Caco-2 (cell line): Measurements from ENCODE around the gene CCDC50. TPM values are rescaled to one million over a fixed set of nuclear protein-coding genes. Genes with fewer than 3 reads are reported as not detected.

Experiments used
- BruUV-seq: library from RNA; stranded (reverse); fragments of 400-500 nt; replicated peaks from 2 replicates; lab custom pipeline; 2021; lab: Mats Ljungman, UMichigan
- CTCF ChIA-PET: fragments of 300-600 bp; sonication (Branson Sonifier 250); formaldehyde crosslinking; loops from one replicate; lab custom pipeline; 2022; ENCODE audit warnings: antibody characterized with exemption; lab: Charles Lee
- POLR2A ChIA-PET: fragments of 300-600 bp; sonication (Branson Sonifier 250); formaldehyde crosslinking; loops from one replicate; lab custom pipeline; 2022; ENCODE audit warnings: antibody characterized with exemption; lab: Charles Lee
- DNase-seq, 2 experiments: peaks; one replicate each; pipeline versions ENCODE4 v3.0.0 to v3.0.0-alpha.2; 2020 to 2022
- H3K27me3 ChIP-seq: replicated peaks from 2 replicates; pipeline ENCODE4 v1.6.0; 2011; ENCODE audit warnings: low read length; ENCODE audit not compliant: control insufficient read depth, insufficient read depth
- H3K36me3 ChIP-seq: 2 replicates; pipeline ENCODE4 v1.5.1; 2011; ENCODE audit warnings: low read length; ENCODE audit not compliant: control insufficient read depth, insufficient read depth
- H3K4me1 ChIP-seq: fragments of 250-450 bp; sonication (Bioruptor Pico); 2 replicates; pipeline ENCODE4 v1.5.1; 2020; ENCODE audit warnings: mild to moderate bottlenecking
- H3K4me3 ChIP-seq: 2 replicates; pipeline ENCODE4 v1.5.1; 2011; ENCODE audit warnings: low read depth, mild to moderate bottlenecking, control low read depth, low read length
- H3K9me3 ChIP-seq: fragments of 250-450 bp; sonication (Bioruptor Pico); 2 replicates; pipeline ENCODE4 v1.5.1; 2020; ENCODE audit warnings: mild to moderate bottlenecking, moderate library complexity
- H3K27ac Mint-ChIP-seq: one replicate; pipeline ENCODE4 v1.8.0; 2022; ENCODE audit warnings: mixed read lengths; ENCODE audit not compliant: unreplicated experiment
- H3K27me3 Mint-ChIP-seq: one replicate; pipeline ENCODE4 v1.8.0; 2022; ENCODE audit warnings: mixed read lengths; ENCODE audit not compliant: insufficient read depth, unreplicated experiment
- H3K36me3 Mint-ChIP-seq: one replicate; pipeline ENCODE4 v1.8.0; 2022; ENCODE audit warnings: mild to moderate bottlenecking, mixed read lengths; ENCODE audit not compliant: insufficient read depth, unreplicated experiment
- H3K4me1 Mint-ChIP-seq: one replicate; pipeline ENCODE4 v1.8.0; 2022; ENCODE audit warnings: low read depth, mixed read lengths; ENCODE audit not compliant: unreplicated experiment
- H3K4me3 Mint-ChIP-seq: one replicate; pipeline ENCODE4 v1.8.0; 2022; ENCODE audit warnings: mild to moderate bottlenecking, moderate library complexity, mixed read lengths; ENCODE audit not compliant: unreplicated experiment
- H3K9me3 Mint-ChIP-seq: one replicate; pipeline ENCODE4 v1.8.0; 2022; ENCODE audit warnings: mixed read lengths; ENCODE audit not compliant: unreplicated experiment
- intact Hi-C: fragments of 100-400 bp; cut with micrococcal nuclease; formaldehyde crosslinking; loops from one replicate; pipeline ENCODE4 v1.10.0; 2022; ENCODE audit not compliant: unreplicated experiment
- total RNA-seq: library from RNA; stranded (reverse); gene quantifications from 2 replicates; pipeline ENCODE4 v1.2.3, GENCODE V29; 2022
- TF ChIP-seq, protein P1 (sequence below), 2 experiments: fragments of 200-600 bp in 1 of 2; IDR thresholded peaks; 1 replicate in 1 of 2; 2 replicates in 1 of 2; pipeline versions ENCODE4 v1.5.1 to v1.8.0; 2011 to 2022; ENCODE audit warnings: antibody characterized with exemption in 1 of 2, control low read depth in 1 of 2, inconsistent platforms in 1 of 2, low read depth in 1 of 2, low read length in 1 of 2, mild to moderate bottlenecking in 1 of 2, moderate library complexity in 1 of 2; ENCODE audit not compliant: insufficient read depth in 1 of 2, severe bottlenecking in 1 of 2, unreplicated experiment in 1 of 2

The CCDC50 gene
- total RNA-seq, 1 experiment from 2014 or later = 53.1 TPM

DNA sequence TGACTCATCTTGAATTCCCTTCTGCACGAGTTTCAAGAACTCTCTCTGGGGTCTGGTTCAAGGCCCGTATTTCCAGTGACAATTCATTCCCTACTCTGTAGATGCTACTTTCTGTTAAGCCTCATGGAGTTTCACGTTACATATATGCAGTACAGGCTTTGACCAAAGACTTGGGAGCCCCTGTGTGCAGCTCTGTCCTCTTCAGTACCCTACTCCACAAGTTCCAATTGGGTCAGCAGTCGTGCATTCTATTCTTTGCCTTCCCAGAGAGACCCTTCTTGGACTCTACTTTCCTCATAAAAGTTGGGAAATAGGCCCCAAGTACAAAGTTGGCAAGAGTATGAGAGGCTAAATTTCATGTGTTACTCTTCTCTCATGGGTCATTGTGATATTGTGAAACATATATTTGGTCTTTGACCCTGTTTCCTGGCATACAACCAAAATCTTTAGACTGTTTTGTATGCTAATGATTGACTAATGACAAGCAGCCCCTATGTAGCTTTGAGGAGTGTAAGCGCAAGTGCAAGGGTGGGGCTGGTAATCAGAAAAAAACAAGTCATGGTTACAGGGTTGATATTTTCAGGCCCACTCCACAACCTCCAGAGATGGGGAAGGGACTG lies 15.0 kb upstream of the CCDC50 start:
- TF ChIP-seq, protein P1, sequence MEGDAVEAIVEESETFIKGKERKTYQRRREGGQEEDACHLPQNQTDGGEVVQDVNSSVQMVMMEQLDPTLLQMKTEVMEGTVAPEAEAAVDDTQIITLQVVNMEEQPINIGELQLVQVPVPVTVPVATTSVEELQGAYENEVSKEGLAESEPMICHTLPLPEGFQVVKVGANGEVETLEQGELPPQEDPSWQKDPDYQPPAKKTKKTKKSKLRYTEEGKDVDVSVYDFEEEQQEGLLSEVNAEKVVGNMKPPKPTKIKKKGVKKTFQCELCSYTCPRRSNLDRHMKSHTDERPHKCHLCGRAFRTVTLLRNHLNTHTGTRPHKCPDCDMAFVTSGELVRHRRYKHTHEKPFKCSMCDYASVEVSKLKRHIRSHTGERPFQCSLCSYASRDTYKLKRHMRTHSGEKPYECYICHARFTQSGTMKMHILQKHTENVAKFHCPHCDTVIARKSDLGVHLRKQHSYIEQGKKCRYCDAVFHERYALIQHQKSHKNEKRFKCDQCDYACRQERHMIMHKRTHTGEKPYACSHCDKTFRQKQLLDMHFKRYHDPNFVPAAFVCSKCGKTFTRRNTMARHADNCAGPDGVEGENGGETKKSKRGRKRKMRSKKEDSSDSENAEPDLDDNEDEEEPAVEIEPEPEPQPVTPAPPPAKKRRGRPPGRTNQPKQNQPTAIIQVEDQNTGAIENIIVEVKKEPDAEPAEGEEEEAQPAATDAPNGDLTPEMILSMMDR (IDR thresholded peaks at IDR 0.05; ENCODE audit: insufficient read depth in 1 of 2, low read depth in 1 of 2, low read length in 1 of 2, severe bottlenecking in 1 of 2, unreplicated experiment in 1 of 2) = no peak
- POLR2A ChIA-PET = interaction anchor here (1.5 kb wide), 1 partner anchor 14 kb away, joined by 9 read pairs; the partner anchor contains the start of gene CCDC50
- peaks cover 6% of the 10 kb centered on the region for H3K4me1 Mint-ChIP-seq
- H3K4me3 Mint-ChIP-seq = no peak overlapping the region
- H3K4me1 ChIP-seq = peaks cover 9% of the 10 kb centered on the region
- H3K27me3 Mint-ChIP-seq = no peaks in the 10 kb centered on the region
- no peaks in the 10 kb centered on the region for H3K9me3 Mint-ChIP-seq
- H3K4me3 ChIP-seq = no peak overlapping the region
- no TSS peak for BruUV-seq
- H3K9me3 ChIP-seq = no peaks in the 10 kb centered on the region
- CTCF ChIA-PET = no interaction called here
- H3K27ac Mint-ChIP-seq = no peak overlapping the region
- H3K36me3 Mint-ChIP-seq = no peaks in the 10 kb centered on the region
- intact Hi-C loops = no loop called here
- H3K36me3 ChIP-seq = no peaks in the 10 kb centered on the region
- no peak for DNase-seq
- no peaks in the 10 kb centered on the region for H3K27me3 ChIP-seq

DNA sequence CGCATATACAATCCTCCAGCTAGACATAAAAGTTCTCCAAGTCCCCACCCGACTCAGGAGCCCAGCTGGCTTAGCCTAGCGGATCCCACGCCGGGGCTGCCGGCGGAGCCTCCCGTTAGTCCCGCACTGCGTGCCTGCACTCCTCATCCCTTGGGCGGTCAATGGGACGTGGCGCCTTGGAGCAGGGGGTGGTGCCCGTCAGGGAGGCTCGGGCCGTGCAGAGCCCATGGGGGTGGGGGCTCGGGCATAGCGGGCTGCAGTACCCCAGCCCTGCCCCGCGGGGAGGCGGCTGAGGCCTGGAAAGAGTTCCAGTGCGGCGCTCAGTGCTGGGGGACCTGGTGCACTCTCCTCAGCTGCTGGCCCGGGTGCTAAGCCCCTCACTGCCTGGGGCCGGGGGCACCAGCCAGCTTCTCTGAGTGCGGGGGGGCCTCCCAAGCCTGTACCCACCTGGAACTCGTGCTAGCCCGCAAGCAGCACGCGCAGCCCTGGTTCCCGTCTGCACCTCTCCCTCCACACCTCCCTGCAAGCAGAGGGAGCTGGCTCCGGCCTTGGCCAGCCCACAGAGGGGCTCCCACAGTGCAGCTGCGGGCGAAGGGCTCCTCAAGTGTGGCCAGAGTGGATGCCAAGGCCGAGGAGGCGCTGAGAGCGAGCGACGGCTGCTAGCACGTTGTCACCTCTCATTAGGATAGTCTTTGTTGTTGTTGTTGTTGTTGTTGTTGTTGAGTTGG lies 12.2 kb upstream of the CCDC50 start:
- TF ChIP-seq, protein P1 (IDR thresholded peaks at IDR 0.05; ENCODE audit: insufficient read depth in 1 of 2, low read depth in 1 of 2, low read length in 1 of 2, severe bottlenecking in 1 of 2, unreplicated experiment in 1 of 2) = no peak
- ChIA-PET POLR2A (no interaction called here), CTCF (no interaction called here)
- H3K4me3 Mint-ChIP-seq = no peak overlapping the region
- Histone ChIP-seq H3K4me3 (no peak overlapping the region), H3K27me3 (no peaks in the 10 kb centered on the region), H3K9me3 (no peaks in the 10 kb centered on the region), H3K36me3 (no peaks in the 10 kb centered on the region), H3K4me1 (peaks cover 20% of the 10 kb centered on the region)
- DNase-seq = no peak
- no peaks in the 10 kb centered on the region for H3K36me3 Mint-ChIP-seq
- H3K27ac Mint-ChIP-seq = no peak overlapping the region
- peaks cover 22% of the 10 kb centered on the region for H3K4me1 Mint-ChIP-seq
- intact Hi-C loops = no loop called here
- H3K27me3 Mint-ChIP-seq = no peaks in the 10 kb centered on the region
- H3K9me3 Mint-ChIP-seq = no peaks in the 10 kb centered on the region
- BruUV-seq = no TSS peak

DNA sequence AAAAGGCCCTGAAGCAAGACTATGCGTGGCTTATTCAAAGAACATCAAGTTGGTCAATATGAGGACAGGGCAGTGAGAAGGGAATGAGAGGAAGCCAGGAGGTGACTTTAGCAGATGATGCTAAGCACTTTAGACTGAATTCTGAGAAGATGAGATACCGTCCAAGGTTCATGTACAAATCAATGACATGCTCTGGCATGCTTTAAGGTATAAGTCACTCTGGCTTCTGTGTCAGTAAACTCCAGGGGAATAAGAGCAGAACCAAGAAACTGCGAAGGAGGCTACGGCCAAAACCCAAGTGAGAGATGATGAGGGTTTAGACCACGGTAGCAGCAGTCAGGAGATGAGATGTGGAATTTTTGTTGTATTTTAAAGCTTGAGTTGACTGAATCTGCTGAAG lies 8.9 kb upstream of the CCDC50 start:
- Mint-ChIP-seq H3K4me3 (no peak overlapping the region), H3K36me3 (no peaks in the 10 kb centered on the region), H3K27ac (no peak overlapping the region), H3K9me3 (no peaks in the 10 kb centered on the region), H3K27me3 (no peaks in the 10 kb centered on the region), H3K4me1 (peaks cover 16% of the 10 kb centered on the region)
- no peaks in the 10 kb centered on the region for H3K27me3 ChIP-seq
- BruUV-seq = no TSS peak
- no peak for DNase-seq
- no peaks in the 10 kb centered on the region for H3K36me3 ChIP-seq
- peaks cover 11% of the 10 kb centered on the region for H3K4me1 ChIP-seq
- H3K4me3 ChIP-seq = no peak overlapping the region
- ChIA-PET CTCF (no interaction called here), POLR2A (no interaction called here)
- TF ChIP-seq, protein P1 (IDR thresholded peaks at IDR 0.05; ENCODE audit: insufficient read depth in 1 of 2, low read depth in 1 of 2, low read length in 1 of 2, severe bottlenecking in 1 of 2, unreplicated experiment in 1 of 2) = no peak
- no peaks in the 10 kb centered on the region for H3K9me3 ChIP-seq
- intact Hi-C loops = no loop called here
